Heart right ventricle (tissue), 16 donors: ENCODE measurements around the gene DUXB. TPM values are rescaled to one million over a fixed set of nuclear protein-coding genes. Genes with fewer than 3 reads are reported as not detected.

Source experiments
- ATAC-seq, 8 donors: fragments of 200-7000 bp; cut with Tn5 transposase; one replicate each; pipeline ENCODE4 v1.9.1; 2020; ENCODE audit warnings: mild to moderate bottlenecking in 8 of 8, moderate library complexity in 8 of 8, moderate number of reproducible peaks in 1 of 8
- DNase-seq, 2 donors: peaks; one replicate each; pipeline ENCODE4 v3.0.0-alpha.2; 2020
- H3K27ac ChIP-seq, 10 donors: fragments of 200-600 bp; sonication (generic) in 2 of 10; one replicate each; pipeline versions ENCODE4 v1.5.0 to v1.8.0; 2020 to 2022; ENCODE audit warnings: mild to moderate bottlenecking in 3 of 10
- H3K27me3 ChIP-seq, 7 donors: fragments of 200-600 bp; one replicate each; pipeline ENCODE4 v1.8.0; 2021 to 2022; ENCODE audit warnings: mild to moderate bottlenecking in 2 of 7
- H3K36me3 ChIP-seq, 9 donors: fragments of 200-600 bp; sonication (generic) in 1 of 9; one replicate each; pipeline versions ENCODE4 v1.5.0 to v1.8.0; 2020 to 2022; ENCODE audit warnings: mild to moderate bottlenecking in 2 of 9
- H3K4me1 ChIP-seq, 9 donors: fragments of 200-600 bp; sonication (generic) in 1 of 9; one replicate each; pipeline versions ENCODE4 v1.5.0 to v1.8.0; 2020 to 2022; ENCODE audit warnings: mild to moderate bottlenecking in 4 of 9
- H3K4me3 ChIP-seq, 10 donors: fragments of 200-600 bp; sonication (generic) in 2 of 10; one replicate each; pipeline versions ENCODE4 v1.5.0 to v1.8.0; 2020 to 2022; ENCODE audit warnings: mild to moderate bottlenecking in 7 of 10, moderate library complexity in 2 of 10
- H3K9me3 ChIP-seq, 11 donors: fragments of 200-600 bp in 10 of 11; sonication (generic) in 2 of 11; one replicate each; pipeline versions ENCODE4 v1.5.0 to v1.8.0; 2013 to 2022; ENCODE audit warnings: mild to moderate bottlenecking in 2 of 11, control low read depth in 1 of 11, moderate library complexity in 1 of 11
- CTCF ChIP-seq, 9 donors: fragments of 200-600 bp; sonication (generic) in 2 of 9; IDR thresholded peaks; one replicate each; pipeline versions ENCODE4 v1.5.0 to v1.8.0; 2021 to 2022; ENCODE audit warnings: antibody characterized with exemption in 9 of 9, mild to moderate bottlenecking in 5 of 9, moderate library complexity in 1 of 9
- WGBS, 2 donors: extraction: QIAGEN DNeasy Blood & Tissue Kit; methylation state at CpG; one replicate each; pipeline ENCODE4 v1.1.7; 2013; ENCODE audit warnings: inconsistent platforms in 1 of 2; 5-methylcytosine and 5-hydroxymethylcytosine counted together
- intact Hi-C, 10 donors: fragments of 100-400 bp; cut with DNase I; formaldehyde crosslinking; loops; one replicate each; pipeline versions ENCODE4 v1.11.1 to v1.14.2; 2022
- polyA plus RNA-seq, 2 donors: library from polyadenylated mRNA; stranded (reverse); fragments of 200-250 nt; gene quantifications; one replicate each; pipeline ENCODE4 v1.2.3, GENCODE V29; 2013
- total RNA-seq, 10 donors: library from RNA; stranded (reverse); fragmentation: NEBNext Ultra II Directional in 3 of 10; extraction: Animal tissue kit (Norgen Biotek cat#: 25700) in 3 of 10; gene quantifications; one replicate each; pipeline versions ENCODE4 v1.2.1 to v1.2.4, GENCODE V29; 2021 to 2023
- donor health status: Arrhythmogenic right ventricular cardiomyopathy.
- donor health status: ischemic (EF 13 %, LVEDD 7.1; RV severe dilation, severe dysfunction).
- donor health status: healthy with polysubstance abuse.
- donor health status: DM: no; HTN: yes; CAD: no.
- donor health status: DM: no; HTN: no; CAD: no.
- donor health status: ischemic (EF 25% LVEDD 6.9; RV normal size, moderate dysfunction).
- donor health status: ischemic (EF 25% LVEDD 5.7; RV mildly dilated, moderate dysfunction).
- donor health status: healthy.
- donor health status: DM: yes; HTN: yes; CAD: no.
- donor health status: Ischemic cardiomyopathy.
- donor health status: ischemic (EF 35%, LVEDD 5.7; RV mildly dilated, moderate dysfunction).
- donor health status: nonischemic (EF 11% LVEDD 7.7; RV severe dilation, severe dysfunction).
- donor health status: DM: yes; HTN: yes; CAD: no.
- donor health status: PGD.
- donor health status: ischemic (EF 29% LVEDD 5.4; RV normal size, mild dysfunction).
- donor health status: nonischemic (EF 23%, LVEDD 6.1; RV moderate dilation, normal function).

DUXB gene
- total and polyA plus RNA-seq, 12 donors, result not detected

- H3K9me3 ChIP-seq, result peaks cover 0 to 24% (median 14%) of the 10 kb centered on the region in 11 donors
- no peaks in the 10 kb centered on the region for H3K27me3 ChIP-seq
- 97 to 100% methylated on average over 2 of the region's 2 CpGs for WGBS, 2 donors
- H3K27ac ChIP-seq, result no peak overlapping the region
- H3K4me1 ChIP-seq, result no peaks in the 10 kb centered on the region
- intact Hi-C loops, result no loop called here
- no peak overlapping the region for H3K4me3 ChIP-seq
- TF ChIP-seq CTCF (IDR thresholded peaks at IDR 0.05), result no peak
- no peak for ATAC-seq
- H3K36me3 ChIP-seq, result peaks cover 0 to 9% (median 0%) of the 10 kb centered on the region in 9 donors
- no peak for DNase-seq
Observed at GRCh38 chr16:75710344-75710743, 9.1 kb upstream of the DUXB start.

GRCh38 chr16:75703306-75703705 is 2.0 kb upstream of the DUXB start:
- H3K4me3 ChIP-seq, result no peak overlapping the region
- H3K27ac ChIP-seq, result no peak overlapping the region
- DNase-seq (no peak), ATAC-seq (no peak)
- no peaks in the 10 kb centered on the region for H3K27me3 ChIP-seq
- intact Hi-C loops, result no loop called here
- 95 to 97% methylated on average over 4 of the region's 4 CpGs for WGBS, 2 donors
- no peaks in the 10 kb centered on the region for H3K4me1 ChIP-seq
- H3K9me3 ChIP-seq, result no peaks in the 10 kb centered on the region
- H3K36me3 ChIP-seq, result no peaks in the 10 kb centered on the region
- TF ChIP-seq CTCF (IDR thresholded peaks at IDR 0.05), result no peak

GRCh38 chr16:75702242-75702641 is 981 bp upstream of the DUXB start:
- DNase-seq (no peak), ATAC-seq (no peak)
- no peaks in the 10 kb centered on the region for H3K4me1 ChIP-seq
- intact Hi-C loops, result no loop called here
- no peaks in the 10 kb centered on the region for H3K9me3 ChIP-seq
- H3K27me3 ChIP-seq, result no peaks in the 10 kb centered on the region
- no peak for TF ChIP-seq CTCF (IDR thresholded peaks at IDR 0.05)
- no peak overlapping the region for H3K27ac ChIP-seq
- H3K36me3 ChIP-seq, result no peaks in the 10 kb centered on the region
- 74 to 79% methylated on average over 2 of the region's 2 CpGs for WGBS, 2 donors
- H3K4me3 ChIP-seq, result no peak overlapping the region

- H3K4me1 ChIP-seq, result no peaks in the 10 kb centered on the region
- H3K9me3 ChIP-seq, result no peaks in the 10 kb centered on the region
- no peak for TF ChIP-seq CTCF (IDR thresholded peaks at IDR 0.05)
- 93 to 96% methylated on average over 5 of the region's 5 CpGs for WGBS, 2 donors
- ATAC-seq (no peak), DNase-seq (no peak)
- intact Hi-C loops, result no loop called here
- H3K4me3 ChIP-seq, result no peak overlapping the region
- no peak overlapping the region for H3K27ac ChIP-seq
- no peaks in the 10 kb centered on the region for H3K27me3 ChIP-seq
- no peaks in the 10 kb centered on the region for H3K36me3 ChIP-seq
Observed at GRCh38 chr16:75697571-75697970, 3.7 kb downstream of the DUXB start.

- WGBS, 2 donors, result 82 to 86% methylated on average over 6 of the region's 6 CpGs
- no peaks in the 10 kb centered on the region for H3K9me3 ChIP-seq
- H3K27ac ChIP-seq, result no peak overlapping the region
- no peaks in the 10 kb centered on the region for H3K4me1 ChIP-seq
- TF ChIP-seq CTCF (IDR thresholded peaks at IDR 0.05), result no peak
- DNase-seq (no peak), ATAC-seq (no peak)
- no peaks in the 10 kb centered on the region for H3K27me3 ChIP-seq
- H3K36me3 ChIP-seq, result no peaks in the 10 kb centered on the region
- no peak overlapping the region for H3K4me3 ChIP-seq
- intact Hi-C loops, result no loop called here
Observed at GRCh38 chr16:75695708-75696107, 5.6 kb downstream of the DUXB start.
